DND-41 (cell line): ENCODE data around the gene SMC1A.

Experiments used
- ATAC-seq: fragments of 200-7000 bp; cut with Tn5 transposase; 3 replicates; pipeline ENCODE4 v1.9.1; 2021; ENCODE audit warnings: low read depth; ENCODE audit not compliant: insufficient read depth
- DNase-seq: peaks from one replicate; pipeline ENCODE4 v3.0.0-alpha.2; 2020
- H2AFZ ChIP-seq: 2 replicates; pipeline ENCODE4 v1.6.0; 2012; ENCODE audit warnings: low read depth, low read length
- H3K27ac ChIP-seq: 2 replicates; pipeline ENCODE4 v1.5.1; 2012; ENCODE audit warnings: low read length, inconsistent platforms
- H3K27me3 ChIP-seq: fragments of 200-600 bp; sonication (generic); 2 replicates; pipeline ENCODE4 v1.6.0; 2012; ENCODE audit warnings: low read length, mild to moderate bottlenecking, inconsistent platforms; ENCODE audit not compliant: insufficient read depth, poor library complexity
- H3K36me3 ChIP-seq: 2 replicates; pipeline ENCODE4 v1.5.1; 2012; ENCODE audit warnings: low read length, inconsistent platforms; ENCODE audit not compliant: insufficient read depth
- H3K4me1 ChIP-seq: 2 replicates; pipeline ENCODE4 v1.5.1; 2012; ENCODE audit warnings: mild to moderate bottlenecking, low read length; ENCODE audit not compliant: insufficient read depth
- H3K4me2 ChIP-seq: 2 replicates; pipeline ENCODE4 v1.6.0; 2012; ENCODE audit warnings: mild to moderate bottlenecking, moderate library complexity, low read length, inconsistent platforms; ENCODE audit not compliant: insufficient read depth
- H3K4me3 ChIP-seq, 2 experiments: fragments of 200-600 bp in 1 of 2; shearing (Covaris generic) in 1 of 2; 2 replicates each; pipeline ENCODE4 v1.5.1; 2012 to 2016; ENCODE audit warnings: inconsistent platforms in 2 of 2, low read length in 2 of 2, mild to moderate bottlenecking in 2 of 2, low read depth in 1 of 2, moderate library complexity in 1 of 2
- H3K79me2 ChIP-seq: 2 replicates; pipeline ENCODE4 v1.6.0; 2012; ENCODE audit warnings: low read length, inconsistent platforms; ENCODE audit not compliant: insufficient read depth
- H3K9ac ChIP-seq: 2 replicates; pipeline ENCODE4 v1.6.0; 2012; ENCODE audit warnings: low read depth, mild to moderate bottlenecking, inconsistent platforms, low read length, moderate library complexity
- H3K9me3 ChIP-seq: 2 replicates; pipeline ENCODE4 v1.5.1; 2012; ENCODE audit warnings: low read length, moderate library complexity, mild to moderate bottlenecking, inconsistent platforms; ENCODE audit not compliant: insufficient read depth, severe bottlenecking
- H4K20me1 ChIP-seq: 2 replicates; pipeline ENCODE4 v1.6.0; 2012; ENCODE audit warnings: low read length; ENCODE audit not compliant: insufficient read depth
- CTCF ChIP-seq: IDR thresholded peaks from 2 replicates; pipeline ENCODE4 v1.5.1; 2012; ENCODE audit warnings: borderline replicate concordance, low read length, moderate library complexity, mild to moderate bottlenecking; ENCODE audit not compliant: poor library complexity, severe bottlenecking; ENCODE audit errors: extremely low read depth
- EZH2 ChIP-seq: IDR thresholded peaks from 3 replicates; pipeline ENCODE4 v1.6.1; 2012; ENCODE audit warnings: borderline replicate concordance, low read depth, mild to moderate bottlenecking, moderate library complexity, low read length, inconsistent platforms; ENCODE audit not compliant: severe bottlenecking

Gene SMC1A

GRCh38 chrX:53456254-53456653 lies 33.8 kb upstream of the SMC1A start:
- Histone ChIP-seq H3K27ac (no peak overlapping the region), H3K4me2 (no peak overlapping the region)
- ATAC-seq: no peak

GRCh38 chrX:53452812-53453211 lies 30.4 kb upstream of the SMC1A start:
- no peak overlapping the region for H3K4me2 ChIP-seq
- no peak overlapping the region for H3K27ac ChIP-seq
- H2AFZ ChIP-seq: no peak overlapping the region
- no peak overlapping the region for H3K9ac ChIP-seq
- no peaks in the 10 kb centered on the region for H4K20me1 ChIP-seq
- no peak for ATAC-seq
- no peaks in the 10 kb centered on the region for H3K79me2 ChIP-seq
- H3K36me3 ChIP-seq: no peaks in the 10 kb centered on the region
- H3K9me3 ChIP-seq: no peaks in the 10 kb centered on the region
- no peaks in the 10 kb centered on the region for H3K4me1 ChIP-seq
- no peak for DNase-seq
- H3K4me3 ChIP-seq: no peak overlapping the region
- TF ChIP-seq CTCF: no peak
- TF ChIP-seq EZH2: no peak
- H3K27me3 ChIP-seq: no peaks in the 10 kb centered on the region

More at GRCh38 chrX:53456254-53456653, 33.8 kb upstream of the SMC1A start:
- Histone ChIP-seq H3K36me3 (no peaks in the 10 kb centered on the region), H2AFZ (no peak overlapping the region), H3K9me3 (no peaks in the 10 kb centered on the region), H3K4me1 (no peaks in the 10 kb centered on the region), H3K27me3 (no peaks in the 10 kb centered on the region), H3K79me2 (no peaks in the 10 kb centered on the region), H3K4me3 (no peak overlapping the region), H3K9ac (no peak overlapping the region), H4K20me1 (no peaks in the 10 kb centered on the region)
- DNase-seq: no peak
- no peak for TF ChIP-seq CTCF
- no peak for TF ChIP-seq EZH2

GRCh38 chrX:53449632-53450031 lies 27.2 kb upstream of the SMC1A start:
- Histone ChIP-seq H3K4me2 (no peak overlapping the region), H3K79me2 (no peaks in the 10 kb centered on the region), H3K27ac (no peak overlapping the region), H3K4me3 (no peak overlapping the region), H3K9me3 (no peaks in the 10 kb centered on the region), H3K9ac (no peak overlapping the region), H3K36me3 (no peaks in the 10 kb centered on the region), H3K27me3 (no peaks in the 10 kb centered on the region), H3K4me1 (no peaks in the 10 kb centered on the region), H2AFZ (no peak overlapping the region), H4K20me1 (no peaks in the 10 kb centered on the region)
- TF ChIP-seq CTCF (no peak), EZH2 (no peak)
- DNase-seq (no peak), ATAC-seq (no peak)

GRCh38 chrX:53447441-53447840 lies 25.0 kb upstream of the SMC1A start:
- ATAC-seq (no peak), DNase-seq (no peak)
- H3K79me2 ChIP-seq: no peaks in the 10 kb centered on the region
- TF ChIP-seq CTCF (no peak), EZH2 (no peak)
- H3K27ac ChIP-seq: no peak overlapping the region
- H3K36me3 ChIP-seq: no peaks in the 10 kb centered on the region
- no peak overlapping the region for H3K4me2 ChIP-seq
- H3K27me3 ChIP-seq: no peaks in the 10 kb centered on the region
- H2AFZ ChIP-seq: no peak overlapping the region
- H4K20me1 ChIP-seq: no peaks in the 10 kb centered on the region
- H3K9me3 ChIP-seq: no peaks in the 10 kb centered on the region
- no peak overlapping the region for H3K4me3 ChIP-seq
- no peak overlapping the region for H3K9ac ChIP-seq
- no peaks in the 10 kb centered on the region for H3K4me1 ChIP-seq
